ENCODE measurements around the gene EXOC6B. TPM values are rescaled to one million over a fixed set of nuclear protein-coding genes. Genes with fewer than 3 reads are reported as not detected.

EXOC6B gene
- total and polyA plus RNA-seq, 8 donors = 3.4 to 57.2 (median 27.1) TPM

GRCh38 chr2:72156872-72157271, 669.0 kb downstream of the EXOC6B start:
- intact Hi-C loops (cut with DNase I; ENCODE audit: low total_unique reads) = no loop called here
- 56 to 81% (median 67%) methylated on average over 2 of the region's 2 CpGs for WGBS, 5 donors

GRCh38 chr2:72155737-72156136, 670.1 kb downstream of the EXOC6B start:
- Histone ChIP-seq H3K27ac (no peak overlapping the region), H3K9me3 (no peaks in the 10 kb centered on the region), H3K4me3 (no peak overlapping the region), H3K36me3 (no peaks in the 10 kb centered on the region), H3K27me3 (peaks cover 0 to 83% (median 13%) of the 10 kb centered on the region in 3 donors), H3K4me1 (peaks cover 0 to under 1% (median under 1%) of the 10 kb centered on the region in 4 donors)
- peak in 1 of 2 donors; percentile 16 for DNase-seq
- TF ChIP-seq EP300 (IDR thresholded peaks at IDR 0.05) = no peak
- TF ChIP-seq POLR2A (IDR thresholded peaks at IDR 0.05) = no peak
- TF ChIP-seq, protein P1, sequence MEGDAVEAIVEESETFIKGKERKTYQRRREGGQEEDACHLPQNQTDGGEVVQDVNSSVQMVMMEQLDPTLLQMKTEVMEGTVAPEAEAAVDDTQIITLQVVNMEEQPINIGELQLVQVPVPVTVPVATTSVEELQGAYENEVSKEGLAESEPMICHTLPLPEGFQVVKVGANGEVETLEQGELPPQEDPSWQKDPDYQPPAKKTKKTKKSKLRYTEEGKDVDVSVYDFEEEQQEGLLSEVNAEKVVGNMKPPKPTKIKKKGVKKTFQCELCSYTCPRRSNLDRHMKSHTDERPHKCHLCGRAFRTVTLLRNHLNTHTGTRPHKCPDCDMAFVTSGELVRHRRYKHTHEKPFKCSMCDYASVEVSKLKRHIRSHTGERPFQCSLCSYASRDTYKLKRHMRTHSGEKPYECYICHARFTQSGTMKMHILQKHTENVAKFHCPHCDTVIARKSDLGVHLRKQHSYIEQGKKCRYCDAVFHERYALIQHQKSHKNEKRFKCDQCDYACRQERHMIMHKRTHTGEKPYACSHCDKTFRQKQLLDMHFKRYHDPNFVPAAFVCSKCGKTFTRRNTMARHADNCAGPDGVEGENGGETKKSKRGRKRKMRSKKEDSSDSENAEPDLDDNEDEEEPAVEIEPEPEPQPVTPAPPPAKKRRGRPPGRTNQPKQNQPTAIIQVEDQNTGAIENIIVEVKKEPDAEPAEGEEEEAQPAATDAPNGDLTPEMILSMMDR (IDR thresholded peaks at IDR 0.05) = no peak
- TF ChIP-seq POLR2AphosphoS5 (IDR thresholded peaks at IDR 0.05) = no peak
- WGBS, 5 donors = 88 to 97% (median 89%) methylated on average over 3 to 5 of the region's 5 CpGs
- intact Hi-C loops (cut with DNase I; ENCODE audit: low total_unique reads) = no loop called here

More at GRCh38 chr2:72156872-72157271, 669.0 kb downstream of the EXOC6B start:
- DNase-seq = no peak
- no peak for TF ChIP-seq EP300 (IDR thresholded peaks at IDR 0.05)
- no peaks in the 10 kb centered on the region for H3K9me3 ChIP-seq
- no peaks in the 10 kb centered on the region for H3K36me3 ChIP-seq
- H3K4me1 ChIP-seq = no peaks in the 10 kb centered on the region
- peaks cover 0 to 75% (median 8%) of the 10 kb centered on the region in 3 donors for H3K27me3 ChIP-seq
- H3K4me3 ChIP-seq = no peak overlapping the region
- H3K27ac ChIP-seq = no peak overlapping the region

DNA sequence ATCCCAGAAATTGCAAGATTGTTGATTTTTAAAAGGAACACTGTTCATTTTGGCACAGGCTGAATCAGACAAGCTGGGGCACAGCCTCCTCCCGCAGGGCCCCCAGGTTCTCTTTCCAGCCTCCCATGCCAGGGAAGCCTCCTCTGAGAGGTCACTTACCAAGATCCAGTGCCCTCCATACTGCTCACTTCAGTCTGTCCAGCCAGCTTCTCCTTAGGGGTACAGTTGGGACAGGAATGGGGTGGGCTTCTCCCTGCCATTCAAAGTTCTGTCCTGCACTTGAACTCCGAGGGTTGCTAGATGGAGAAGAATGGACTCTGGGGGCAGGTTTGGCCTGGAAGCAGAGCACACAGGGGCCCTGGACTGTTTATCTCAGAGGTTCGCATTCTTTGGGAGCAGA, 670.7 kb downstream of the EXOC6B start:
- Histone ChIP-seq H3K27ac (no peak overlapping the region), H3K27me3 (peaks cover 0 to 89% (median 17%) of the 10 kb centered on the region in 3 donors), H3K9me3 (no peaks in the 10 kb centered on the region), H3K4me1 (peaks cover under 1 to 6% (median 6%) of the 10 kb centered on the region in 4 donors), H3K4me3 (no peak overlapping the region), H3K36me3 (no peaks in the 10 kb centered on the region)
- 74 to 87% (median 77%) methylated on average over 3 of the region's 3 CpGs for WGBS, 5 donors
- intact Hi-C loops (cut with DNase I; ENCODE audit: low total_unique reads) = no loop called here
- no peak for DNase-seq
- TF ChIP-seq EP300 (IDR thresholded peaks at IDR 0.05) (no peak), POLR2AphosphoS5 (IDR thresholded peaks at IDR 0.05) (no peak), POLR2A (IDR thresholded peaks at IDR 0.05) (no peak)
- TF ChIP-seq, protein P1 (IDR thresholded peaks at IDR 0.05) = no peak

- Histone ChIP-seq H3K4me3 (no peak overlapping the region), H3K27me3 (peaks cover 0 to 96% (median 24%) of the 10 kb centered on the region in 3 donors), H3K36me3 (no peaks in the 10 kb centered on the region), H3K9me3 (no peaks in the 10 kb centered on the region), H3K4me1 (peaks cover 7 to 13% (median 13%) of the 10 kb centered on the region in 4 donors), H3K27ac (no peak overlapping the region)
- intact Hi-C loops (cut with DNase I; ENCODE audit: low total_unique reads) = loop anchor here (5.0 kb wide), 2 partner anchors 227 to 607 kb away; no protein-coding TSS in a partner anchor
- WGBS, 5 donors = 75 to 88% (median 85%) methylated on average over 16 of the region's 16 CpGs
- peak in 1 of 2 donors; percentile 17 for DNase-seq
- TF ChIP-seq, protein P1 (IDR thresholded peaks at IDR 0.05) = no peak
- TF ChIP-seq POLR2A (IDR thresholded peaks at IDR 0.05) = no peak
- TF ChIP-seq POLR2AphosphoS5 (IDR thresholded peaks at IDR 0.05) = no peak
- no peak for TF ChIP-seq EP300 (IDR thresholded peaks at IDR 0.05)
Measured at GRCh38 chr2:72154386-72154975, 671.4 kb downstream of the EXOC6B start.

- DNase-seq = no peak
- peaks cover 0 to 97% (median 30%) of the 10 kb centered on the region in 3 donors for H3K27me3 ChIP-seq
- H3K36me3 ChIP-seq = no peaks in the 10 kb centered on the region
- H3K4me3 ChIP-seq = no peak overlapping the region
- H3K4me1 ChIP-seq = peaks cover 13 to 18% (median 18%) of the 10 kb centered on the region in 4 donors
- intact Hi-C loops (cut with DNase I; ENCODE audit: low total_unique reads) = loop anchor here (5.0 kb wide), 2 partner anchors 227 to 607 kb away; no protein-coding TSS in a partner anchor
- TF ChIP-seq, protein P1 (IDR thresholded peaks at IDR 0.05) = no peak
- TF ChIP-seq EP300 (IDR thresholded peaks at IDR 0.05) (no peak), POLR2AphosphoS5 (IDR thresholded peaks at IDR 0.05) (no peak), POLR2A (IDR thresholded peaks at IDR 0.05) (no peak)
- H3K9me3 ChIP-seq = no peaks in the 10 kb centered on the region
- WGBS, 5 donors = 86 to 93% (median 87%) methylated on average over 5 of the region's 5 CpGs
- no peak overlapping the region for H3K27ac ChIP-seq
Measured at GRCh38 chr2:72153924-72154323, 671.9 kb downstream of the EXOC6B start.

All from stomach (tissue), 9 donors.